Esophagus squamous epithelium (tissue), 5 donors: ENCODE data around the gene TEKT2. TPM values are rescaled to one million over a fixed set of nuclear protein-coding genes. Genes with fewer than 3 reads are reported as not detected.
A peak's percentile ranks its signal among the peaks of the same experiment; 100 is the strongest.

Experiments
- DNase-seq: peaks from one replicate; lab custom pipeline; 2025; lab: John Stamatoyannopoulos, UW
- H3K27ac ChIP-seq, 4 donors: fragments of 200-600 bp; sonication (generic); one replicate each; pipeline ENCODE4 v1.5.1; 2016 to 2019; ENCODE audit warnings: mild to moderate bottlenecking in 1 of 4
- H3K27me3 ChIP-seq, 4 donors: fragments of 200-600 bp; sonication (generic); 1 replicate in 3 of 4; 2 replicates in 1 of 4; pipeline versions ENCODE4 v1.5.1 to v1.6.0; 2017 to 2021; ENCODE audit warnings: antibody characterized with exemption in 1 of 4
- H3K36me3 ChIP-seq, 3 donors: fragments of 200-600 bp; sonication (generic); one replicate each; pipeline ENCODE4 v1.5.1; 2016 to 2019
- H3K4me1 ChIP-seq, 3 donors: fragments of 200-600 bp; sonication (generic); one replicate each; pipeline ENCODE4 v1.5.1; 2017 to 2019
- H3K4me3 ChIP-seq, 4 donors: fragments of 200-600 bp; sonication (generic); 1 replicate in 3 of 4; 2 replicates in 1 of 4; pipeline ENCODE4 v1.5.1; 2016 to 2019; ENCODE audit warnings: mild to moderate bottlenecking in 2 of 4, moderate library complexity in 1 of 4
- H3K9me3 ChIP-seq, 3 donors: fragments of 200-600 bp; sonication (generic); one replicate each; pipeline ENCODE4 v1.5.1; 2016 to 2019
- POLR2A ChIP-seq, 4 donors: fragments of 450-650 bp; IDR thresholded peaks; one replicate each; pipeline ENCODE4 v1.6.1; 2017; ENCODE audit warnings: antibody characterized with exemption in 4 of 4, mild to moderate bottlenecking in 4 of 4, moderate library complexity in 3 of 4
- WGBS, 2 donors: methylation state at CpG; one replicate each; pipeline ENCODE4 v1.1.5; 2018; 5-methylcytosine and 5-hydroxymethylcytosine counted together
- intact Hi-C: fragments of 100-400 bp; cut with DNase I; formaldehyde crosslinking; loops from one replicate; pipeline ENCODE4 v1.15.0; 2022
- total RNA-seq, 4 donors: library from RNA; depleted of rRNA; stranded (reverse); fragments of >200 nt; gene quantifications; one replicate each; pipeline ENCODE4 v1.1.0, GENCODE V29; 2016
- TF ChIP-seq, protein P1 (sequence below), 6 experiments: fragments of 450-650 bp in 4 of 6; fragments of 200-600 bp in 2 of 6; sonication (generic) in 2 of 6; IDR thresholded peaks; one replicate each; pipeline ENCODE4 v1.5.1; 2016 to 2019; ENCODE audit warnings: antibody characterized with exemption in 6 of 6, mild to moderate bottlenecking in 4 of 6, moderate library complexity in 4 of 6
- donor health status: DM: yes; HTN: yes; CAD: no.

The TEKT2 gene, protein sequence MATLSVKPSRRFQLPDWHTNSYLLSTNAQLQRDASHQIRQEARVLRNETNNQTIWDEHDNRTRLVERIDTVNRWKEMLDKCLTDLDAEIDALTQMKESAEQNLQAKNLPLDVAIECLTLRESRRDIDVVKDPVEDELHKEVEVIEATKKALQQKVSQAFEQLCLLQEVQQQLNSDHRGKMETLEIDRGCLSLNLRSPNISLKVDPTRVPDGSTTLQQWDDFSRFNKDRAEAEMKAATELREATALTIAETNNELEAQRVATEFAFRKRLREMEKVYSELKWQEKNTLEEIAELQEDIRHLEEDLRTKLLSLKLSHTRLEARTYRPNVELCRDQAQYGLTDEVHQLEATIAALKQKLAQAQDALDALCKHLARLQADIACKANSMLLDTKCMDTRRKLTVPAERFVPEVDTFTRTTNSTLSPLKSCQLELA
- total RNA-seq, result not detected

DNA sequence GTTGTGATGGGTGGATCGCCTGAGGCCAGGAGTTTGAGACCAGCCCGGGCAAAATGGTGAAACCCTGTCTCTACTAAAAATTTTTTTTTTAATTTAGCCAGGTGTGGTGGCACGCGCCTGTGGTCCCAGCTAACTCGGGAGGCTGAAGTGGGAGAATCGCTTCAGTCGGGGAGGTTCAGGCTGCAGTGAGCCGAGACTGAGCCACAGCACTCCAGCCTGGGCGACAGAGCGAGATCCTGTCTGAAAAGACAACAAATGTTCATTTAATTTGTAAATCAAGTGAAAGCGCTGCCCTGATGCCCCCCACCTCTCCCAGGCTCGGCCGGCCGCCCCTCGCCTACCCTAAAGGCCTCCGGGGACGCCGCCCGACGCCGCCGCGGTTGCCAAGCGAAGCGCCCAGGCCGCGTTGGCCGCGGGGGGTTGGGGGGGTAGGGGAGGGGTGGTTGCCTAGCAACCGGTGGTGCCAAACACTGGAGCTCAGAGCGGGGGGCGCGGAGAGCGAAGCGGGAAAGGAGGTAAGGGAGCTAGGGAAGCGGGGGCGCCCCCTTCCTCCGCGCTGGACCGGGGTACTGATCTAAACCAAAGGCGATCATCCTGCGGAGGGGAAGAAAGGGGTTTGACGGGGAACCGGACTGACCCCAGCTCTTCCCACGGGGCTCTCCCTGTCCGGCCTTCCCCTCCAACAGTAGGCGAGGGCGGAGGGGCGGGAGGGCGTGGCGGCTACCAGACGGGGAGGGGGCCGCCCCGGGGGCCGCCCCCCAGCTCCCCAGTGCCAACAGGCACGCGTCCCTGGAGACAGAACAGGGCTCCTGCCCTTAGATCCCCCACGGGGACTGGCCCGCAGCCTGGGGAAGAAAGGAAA is at the start of gene TEKT2:
Gene TEKT2, plus strand, starts transcription at position 460 of the 862 bp plus-strand sequence. CDS start 828 bp downstream, outside the sequence.
- peaks cover 11 to 25% (median 21%) of the 10 kb centered on the region in 3 donors for H3K4me1 ChIP-seq
- H3K4me3 ChIP-seq, result peak within 1 kb of the TSS; percentile 37 to 71 (median 58)
- peak within 1 kb of the TSS in 2 of 4 donors; percentile 29 to 38 for H3K27ac ChIP-seq
- no peaks in the 10 kb centered on the region for H3K36me3 ChIP-seq
- no peak for DNase-seq
- H3K27me3 ChIP-seq, result peaks cover 0 to 20% (median 1%) of the 10 kb centered on the region in 4 donors
- intact Hi-C loops, result no loop called here
- H3K9me3 ChIP-seq, result no peaks in the 10 kb centered on the region
- TF ChIP-seq, protein P1, sequence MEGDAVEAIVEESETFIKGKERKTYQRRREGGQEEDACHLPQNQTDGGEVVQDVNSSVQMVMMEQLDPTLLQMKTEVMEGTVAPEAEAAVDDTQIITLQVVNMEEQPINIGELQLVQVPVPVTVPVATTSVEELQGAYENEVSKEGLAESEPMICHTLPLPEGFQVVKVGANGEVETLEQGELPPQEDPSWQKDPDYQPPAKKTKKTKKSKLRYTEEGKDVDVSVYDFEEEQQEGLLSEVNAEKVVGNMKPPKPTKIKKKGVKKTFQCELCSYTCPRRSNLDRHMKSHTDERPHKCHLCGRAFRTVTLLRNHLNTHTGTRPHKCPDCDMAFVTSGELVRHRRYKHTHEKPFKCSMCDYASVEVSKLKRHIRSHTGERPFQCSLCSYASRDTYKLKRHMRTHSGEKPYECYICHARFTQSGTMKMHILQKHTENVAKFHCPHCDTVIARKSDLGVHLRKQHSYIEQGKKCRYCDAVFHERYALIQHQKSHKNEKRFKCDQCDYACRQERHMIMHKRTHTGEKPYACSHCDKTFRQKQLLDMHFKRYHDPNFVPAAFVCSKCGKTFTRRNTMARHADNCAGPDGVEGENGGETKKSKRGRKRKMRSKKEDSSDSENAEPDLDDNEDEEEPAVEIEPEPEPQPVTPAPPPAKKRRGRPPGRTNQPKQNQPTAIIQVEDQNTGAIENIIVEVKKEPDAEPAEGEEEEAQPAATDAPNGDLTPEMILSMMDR (IDR thresholded peaks at IDR 0.05), result no peak
- no peak for TF ChIP-seq POLR2A (IDR thresholded peaks at IDR 0.05)
- 7 to 50% methylated on average over 1 to 28 of the region's 59 CpGs for WGBS, 2 donors

DNA sequence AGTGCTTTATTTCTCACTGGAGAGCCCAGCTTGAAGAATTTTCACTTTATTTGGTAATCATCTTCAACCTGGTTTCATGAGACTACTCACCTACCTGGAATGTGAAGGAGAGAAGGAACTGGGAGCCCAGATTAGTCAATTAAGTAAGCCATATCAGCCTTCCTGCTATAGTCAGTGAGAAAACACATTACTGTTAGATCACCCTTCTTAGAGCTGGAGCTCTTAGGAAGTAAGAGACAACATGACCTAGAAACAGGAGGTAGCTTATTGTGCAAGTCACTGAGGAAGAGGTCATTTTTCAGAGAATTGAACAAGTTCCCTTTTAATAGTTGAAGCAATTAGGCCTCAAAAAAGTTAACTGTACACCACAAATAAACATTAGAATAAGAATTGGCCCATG is 49.2 kb upstream of the TEKT2 start:
- intact Hi-C loops, result no loop called here
- Histone ChIP-seq H3K27ac (no peak overlapping the region), H3K36me3 (peaks cover 0 to 86% (median 10%) of the 10 kb centered on the region in 3 donors), H3K4me3 (no peak overlapping the region), H3K27me3 (no peaks in the 10 kb centered on the region), H3K9me3 (no peaks in the 10 kb centered on the region), H3K4me1 (no peaks in the 10 kb centered on the region)
- TF ChIP-seq POLR2A (IDR thresholded peaks at IDR 0.05), result no peak
- TF ChIP-seq, protein P1 (IDR thresholded peaks at IDR 0.05), result no peak
- DNase-seq, result no peak

DNA sequence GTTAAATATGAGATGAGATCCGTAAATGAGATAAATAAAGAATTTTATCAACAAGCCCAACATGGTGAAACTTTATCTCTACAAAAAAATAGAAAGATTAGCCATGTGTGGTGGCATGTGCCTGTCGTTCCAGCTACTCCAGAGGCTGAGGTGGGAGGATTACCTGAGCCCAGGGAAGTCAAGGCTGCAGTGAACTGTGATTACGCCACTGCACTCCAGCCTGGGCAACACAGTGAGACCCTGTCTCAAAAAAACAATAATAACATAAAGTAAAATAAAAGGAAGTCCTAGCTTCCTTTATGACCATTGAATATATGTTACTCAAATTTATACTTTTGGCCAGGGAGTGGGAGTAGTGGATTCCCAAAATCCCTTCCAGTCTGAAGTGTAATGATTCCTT is 48.7 kb upstream of the TEKT2 start:
- no peak overlapping the region for H3K27ac ChIP-seq
- TF ChIP-seq, protein P1 (IDR thresholded peaks at IDR 0.05), result no peak
- no peak for TF ChIP-seq POLR2A (IDR thresholded peaks at IDR 0.05)
- 80 to 88% methylated on average over 3 of the region's 3 CpGs for WGBS, 2 donors
- H3K9me3 ChIP-seq, result no peaks in the 10 kb centered on the region
- peaks cover 0 to 86% (median 15%) of the 10 kb centered on the region in 3 donors for H3K36me3 ChIP-seq
- H3K4me3 ChIP-seq, result no peak overlapping the region
- no peaks in the 10 kb centered on the region for H3K4me1 ChIP-seq
- no peaks in the 10 kb centered on the region for H3K27me3 ChIP-seq
- DNase-seq, result no peak
- intact Hi-C loops, result no loop called here

DNA sequence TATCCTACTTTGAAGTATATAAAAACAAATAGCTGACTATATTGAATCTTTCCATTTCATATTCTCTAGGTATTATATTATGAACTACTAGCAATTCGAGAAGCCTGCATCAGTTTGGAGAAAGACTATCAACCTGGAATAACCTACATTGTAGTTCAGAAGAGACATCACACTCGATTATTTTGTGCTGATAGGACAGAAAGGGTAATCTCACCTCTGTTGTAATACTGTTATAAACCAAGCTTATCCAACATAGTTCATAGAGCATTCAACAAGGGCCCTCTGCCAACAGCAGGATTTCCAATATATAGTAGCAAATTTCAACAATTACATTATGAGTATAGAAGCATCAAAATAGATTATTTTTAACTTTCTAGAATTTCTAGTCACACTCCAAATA is 43.7 kb upstream of the TEKT2 start:
- Histone ChIP-seq H3K36me3 (peaks cover 0 to 88% (median 21%) of the 10 kb centered on the region in 3 donors), H3K4me3 (no peak overlapping the region), H3K27ac (no peak overlapping the region), H3K4me1 (no peaks in the 10 kb centered on the region), H3K27me3 (no peaks in the 10 kb centered on the region), H3K9me3 (no peaks in the 10 kb centered on the region)
- 83 to 86% methylated on average over 2 of the region's 2 CpGs for WGBS, 2 donors
- TF ChIP-seq, protein P1 (IDR thresholded peaks at IDR 0.05), result no peak
- no peak for TF ChIP-seq POLR2A (IDR thresholded peaks at IDR 0.05)
- no peak for DNase-seq
- intact Hi-C loops, result no loop called here

DNA sequence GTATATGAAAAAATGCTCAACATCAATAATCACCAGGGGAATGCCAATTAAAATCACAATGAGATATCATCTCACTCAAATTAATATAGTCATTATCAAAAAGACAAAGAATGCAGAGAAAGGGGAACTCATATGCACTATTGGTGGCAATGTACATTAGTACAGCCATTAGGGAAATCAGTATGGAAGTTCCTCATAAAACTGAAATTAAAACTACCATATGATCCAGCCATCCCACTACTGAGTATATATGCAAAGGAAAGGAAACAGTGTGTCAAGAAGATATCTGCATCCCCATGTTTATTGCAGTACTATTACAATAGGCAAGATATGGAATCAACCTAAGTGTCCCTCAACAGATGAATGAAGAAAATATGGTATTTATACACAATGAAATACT is 32.1 kb upstream of the TEKT2 start:
- no peak overlapping the region for H3K4me3 ChIP-seq
- intact Hi-C loops, result no loop called here
- no peak overlapping the region for H3K27ac ChIP-seq
- DNase-seq, result no peak
- H3K9me3 ChIP-seq, result no peaks in the 10 kb centered on the region
- TF ChIP-seq, protein P1 (IDR thresholded peaks at IDR 0.05), result no peak
- no peak for TF ChIP-seq POLR2A (IDR thresholded peaks at IDR 0.05)
- peaks cover 0 to 67% (median 6%) of the 10 kb centered on the region in 3 donors for H3K36me3 ChIP-seq
- H3K27me3 ChIP-seq, result no peaks in the 10 kb centered on the region
- no peaks in the 10 kb centered on the region for H3K4me1 ChIP-seq
